DMS53 treated with DMSO at 0.1 percent for 48 hours (cell line): ENCODE measurements around the gene CLPX.
"Not testable (repeated sequence)": the region's sequence is repeated elsewhere in the genome, so short reads cannot be mapped to it uniquely, and the experiment has no call there.

Experiments
- DNase-seq: peaks from one replicate; lab custom pipeline; 2025; ENCODE audit not compliant: unreplicated experiment; lab: John Stamatoyannopoulos, UW

CLPX gene

DNA sequence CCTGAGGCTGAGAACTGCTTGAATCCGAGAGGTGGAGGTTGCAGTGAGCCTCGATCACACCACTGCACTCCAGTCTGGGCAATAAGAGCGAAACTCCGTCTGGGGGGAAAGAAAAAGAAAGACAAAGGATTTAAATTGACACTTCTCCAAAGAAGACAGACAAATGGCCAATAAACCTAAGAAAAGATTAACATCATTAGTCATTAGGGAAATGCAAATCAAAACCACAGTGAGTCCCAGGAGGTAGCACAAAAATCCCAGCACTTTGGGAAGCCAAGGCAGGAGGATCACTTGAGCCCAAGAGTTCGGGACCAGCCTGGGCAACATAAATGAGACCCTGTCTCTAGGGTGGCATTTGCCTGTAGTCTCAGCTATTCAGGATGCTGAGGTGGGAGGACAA lies 12.6 kb downstream of the CLPX start:
- no peak for DNase-seq

DNA sequence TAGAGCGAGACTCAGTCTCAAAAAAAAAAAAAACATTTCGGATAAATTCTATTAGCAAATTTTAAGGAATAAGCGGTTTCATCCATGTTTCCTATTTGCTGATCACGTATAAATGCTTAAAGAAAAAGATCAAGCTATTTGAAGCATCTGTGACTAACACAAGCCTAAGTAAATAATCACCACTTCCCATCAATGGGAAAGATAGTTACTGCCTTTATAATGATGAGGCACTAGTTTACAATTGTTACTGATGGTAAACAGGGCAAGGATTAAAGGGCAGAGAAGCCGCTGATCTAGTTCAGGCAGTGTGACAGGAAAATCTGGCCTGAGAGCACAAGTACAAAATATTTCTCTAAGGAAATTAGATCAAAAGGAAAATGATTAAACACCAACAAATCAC lies 13.7 kb downstream of the CLPX start:
- peak; percentile 34 for DNase-seq

DNA sequence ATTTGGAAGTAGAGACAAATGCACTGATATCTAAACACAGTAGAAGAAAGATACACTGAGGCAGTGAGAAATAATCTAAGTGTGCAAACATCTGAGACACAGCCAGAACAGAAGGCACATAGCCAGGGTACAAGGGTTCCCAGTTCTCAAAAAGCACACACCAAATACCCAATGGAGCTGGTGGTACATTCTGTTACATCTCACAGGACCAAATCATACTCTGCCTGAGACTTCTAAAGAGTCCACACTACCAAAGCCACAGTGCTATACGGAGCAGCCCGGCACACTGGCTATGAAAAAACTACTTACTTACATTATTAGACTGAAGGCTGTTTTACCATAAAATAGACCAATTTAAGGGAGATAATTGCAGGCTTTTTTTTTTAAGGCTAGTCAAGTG lies 19.3 kb downstream of the CLPX start:
- no peak for DNase-seq

- DNase-seq: no peak
These were observed 21.0 kb downstream of the CLPX start for GRCh38 chr15:65164139-65164538.

DNA sequence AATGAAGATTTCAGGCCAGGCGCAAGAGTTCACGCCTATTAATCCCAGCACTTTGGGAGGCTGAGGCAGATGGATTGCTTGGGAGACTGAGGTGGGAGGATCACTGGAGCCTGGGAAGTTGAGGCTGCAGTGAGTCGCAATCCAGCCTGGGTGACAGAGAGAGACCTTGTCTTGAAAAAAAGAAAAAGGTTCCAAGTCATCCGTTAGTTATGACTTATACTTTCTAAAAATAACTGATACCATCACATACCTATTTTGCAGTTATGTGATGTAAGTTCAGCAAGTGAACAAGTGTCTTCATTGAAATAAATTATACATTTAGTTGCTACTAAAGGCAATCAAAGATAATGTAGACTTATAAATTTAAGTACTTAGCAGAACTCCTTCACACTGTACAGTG lies 22.1 kb downstream of the CLPX start:
- DNase-seq: no peak

DNA sequence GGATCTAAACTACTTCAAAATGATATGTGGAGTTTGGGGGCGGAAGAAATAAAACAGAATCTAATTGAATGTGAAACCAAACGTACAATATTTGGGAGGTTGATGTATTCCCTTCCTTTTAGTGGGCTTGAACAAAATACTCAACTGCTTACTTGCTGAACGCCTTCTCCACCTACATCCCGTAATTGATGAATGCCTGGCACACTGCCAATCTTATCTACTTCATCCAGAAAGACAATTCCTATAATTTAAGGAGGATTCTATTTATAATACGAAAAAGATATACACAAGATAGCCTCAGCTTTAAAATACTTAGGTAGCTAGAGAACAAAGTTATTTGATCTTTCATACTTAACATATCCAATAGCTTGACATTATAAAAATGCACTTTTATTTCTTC lies 28.4 kb downstream of the CLPX start:
- DNase-seq: no peak

DNA sequence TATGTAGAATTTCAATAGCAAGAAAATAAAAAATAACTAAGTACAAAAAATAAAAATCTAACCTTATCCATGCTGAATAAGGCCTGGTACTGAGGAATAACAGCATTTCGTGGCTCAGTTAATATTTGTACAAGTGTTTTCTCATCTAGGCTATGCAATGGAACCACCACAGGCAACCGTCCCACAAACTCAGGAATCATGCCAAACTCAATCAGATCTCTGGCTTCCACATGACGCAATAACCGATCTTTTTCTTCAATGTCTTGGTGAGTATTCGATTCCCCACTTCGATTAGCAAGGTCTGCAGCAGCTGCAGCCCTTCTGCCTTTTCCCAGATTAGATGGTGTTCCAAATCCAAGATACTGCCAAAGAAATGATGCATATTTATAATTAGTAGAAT lies 30.4 kb downstream of the CLPX start:
- no peak for DNase-seq

DNA sequence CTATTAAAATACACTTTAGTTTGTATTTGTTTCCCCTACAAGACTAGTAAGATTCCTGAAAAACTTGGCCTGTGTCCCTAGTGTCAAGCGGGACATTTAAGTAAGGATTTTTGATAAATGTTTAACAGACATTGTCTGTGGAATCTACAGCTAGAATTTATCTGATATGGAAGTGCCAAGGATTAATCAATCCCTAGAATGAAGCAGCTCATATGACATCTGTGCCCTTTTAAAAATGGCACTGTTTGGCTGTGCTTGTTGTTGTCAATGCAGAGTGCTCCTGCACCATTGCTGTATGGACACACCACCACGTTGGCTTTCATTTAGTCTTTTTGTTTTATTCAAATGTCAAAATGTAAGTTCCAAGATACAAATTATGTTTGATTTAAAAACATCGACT lies 37.2 kb downstream of the CLPX start:
- no peak for DNase-seq

- DNase-seq: no peak
These were observed 38.7 kb downstream of the CLPX start for GRCh38 chr15:65146438-65146837.

GRCh38 chr15:65138631-65139030 lies 46.5 kb downstream of the CLPX start:
- DNase-seq: not testable (repeated sequence)

DNA sequence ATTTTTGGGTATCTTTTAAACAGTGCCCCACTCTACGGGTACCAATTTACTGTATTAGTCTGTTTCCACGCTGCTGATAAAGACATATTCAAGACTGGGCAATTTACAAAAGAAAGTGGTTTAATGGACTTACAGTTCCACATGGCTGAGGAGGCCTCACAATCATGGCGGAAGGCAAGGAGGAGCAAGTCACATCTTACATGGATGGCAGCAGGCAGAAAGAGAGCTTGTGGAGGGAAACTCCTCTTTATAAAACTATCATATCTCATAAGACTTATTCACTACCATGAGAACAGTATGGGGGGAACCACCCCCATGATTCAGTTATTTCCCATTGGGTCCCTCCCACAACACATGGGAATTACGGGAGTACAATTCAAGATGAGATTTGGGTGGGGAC lies 47.2 kb downstream of the CLPX start:
- not testable (repeated sequence) for DNase-seq

GRCh38 chr15:65137089-65137488 lies 48.1 kb downstream of the CLPX start:
- DNase-seq: not testable (repeated sequence)

DNA sequence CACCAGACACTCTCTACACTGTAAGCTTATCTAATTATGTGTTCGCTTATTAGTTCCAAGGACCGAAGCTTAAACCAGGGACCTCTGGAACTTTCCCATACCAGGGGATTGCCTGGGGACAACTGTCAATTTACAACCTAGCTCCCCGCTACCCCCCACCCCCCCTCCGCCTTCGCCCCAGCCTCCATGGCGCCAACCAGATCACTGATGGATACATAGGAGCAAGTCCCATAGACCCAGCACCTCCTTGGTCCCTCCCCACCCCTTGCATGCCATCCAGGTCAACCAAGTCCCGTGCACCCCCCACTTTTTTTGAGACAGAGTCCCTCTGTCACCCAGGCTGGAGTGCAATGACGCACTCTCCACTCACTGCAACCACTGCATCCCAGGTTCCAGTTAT lies 50.6 kb downstream of the CLPX start:
- DNase-seq: no peak

GRCh38 chr15:65133548-65134200 lies 51.5 kb downstream of the CLPX start, which contains the start of gene PDCD7:
Gene PDCD7 (minus strand): TSS chr15:65133808. CDS start chr15:65133781, 27 bp downstream.
- DNase-seq: peak; percentile 68

- DNase-seq: no peak
These were observed 52.1 kb downstream of the CLPX start for GRCh38 chr15:65132878-65133547.

DNA sequence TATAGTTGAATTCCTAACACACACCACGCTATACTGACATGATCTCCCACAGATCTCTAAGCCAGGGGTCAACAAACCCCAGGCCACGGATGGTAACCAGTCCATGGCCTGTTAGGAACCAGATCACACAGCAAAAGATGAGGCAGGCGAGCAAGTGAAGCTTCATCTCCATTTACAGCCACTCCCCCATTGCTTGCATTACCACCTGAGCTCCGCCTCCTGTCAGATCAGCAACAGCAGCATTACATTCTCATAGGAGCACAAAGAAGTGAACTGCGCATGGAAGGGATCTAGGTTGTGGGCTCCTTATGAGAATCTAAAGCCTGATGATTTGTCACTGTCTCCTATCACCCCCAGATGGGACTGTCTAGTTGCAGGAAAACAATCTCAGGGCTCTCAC lies 54.2 kb downstream of the CLPX start:
- DNase-seq: no peak

DNA sequence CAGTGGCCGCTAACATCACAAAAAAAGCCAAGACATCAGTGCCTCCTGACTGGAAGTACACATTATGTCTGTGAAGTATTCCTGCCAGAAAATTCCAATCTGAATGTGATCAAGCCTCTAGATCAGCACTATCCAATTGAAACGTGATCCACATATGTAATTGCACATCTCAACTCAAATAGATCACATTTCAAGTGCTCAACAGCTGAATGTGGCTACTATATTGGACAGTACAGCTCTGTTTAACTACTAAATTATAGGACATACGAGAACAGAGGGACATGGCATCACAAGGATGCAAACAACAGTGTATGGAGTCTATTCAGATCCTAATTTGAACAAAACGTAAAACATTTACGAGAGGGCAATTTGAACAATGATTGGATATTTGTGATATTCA lies 69.6 kb downstream of the CLPX start:
- DNase-seq: no peak

DNA sequence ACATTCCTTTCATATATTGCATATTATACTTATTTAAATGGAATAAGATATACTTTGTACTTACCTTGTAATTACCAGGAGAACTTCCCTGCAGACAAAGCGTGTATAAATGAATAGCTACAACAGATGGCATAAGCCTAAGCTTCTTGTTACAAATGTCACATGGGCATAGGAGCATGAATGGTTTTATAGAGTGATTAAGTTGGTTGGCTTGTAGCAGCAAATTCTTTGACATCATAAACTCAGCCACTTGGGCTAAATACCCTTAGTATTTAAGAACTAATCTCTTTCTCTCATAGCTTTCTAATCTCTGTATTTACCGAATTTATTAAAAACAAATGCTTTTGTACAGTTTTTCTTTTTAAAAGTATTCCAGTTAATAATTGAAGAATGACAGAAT lies 70.1 kb downstream of the CLPX start, which contains the start of gene UBAP1L:
UBAP1L (minus strand) TSS at position 115 of the 400 bp plus-strand sequence. CDS start 8,985 bp downstream, outside the sequence.
- no peak for DNase-seq

- DNase-seq: no peak
These were observed 74.4 kb downstream of the CLPX start for GRCh38 chr15:65110676-65111292.

DNA sequence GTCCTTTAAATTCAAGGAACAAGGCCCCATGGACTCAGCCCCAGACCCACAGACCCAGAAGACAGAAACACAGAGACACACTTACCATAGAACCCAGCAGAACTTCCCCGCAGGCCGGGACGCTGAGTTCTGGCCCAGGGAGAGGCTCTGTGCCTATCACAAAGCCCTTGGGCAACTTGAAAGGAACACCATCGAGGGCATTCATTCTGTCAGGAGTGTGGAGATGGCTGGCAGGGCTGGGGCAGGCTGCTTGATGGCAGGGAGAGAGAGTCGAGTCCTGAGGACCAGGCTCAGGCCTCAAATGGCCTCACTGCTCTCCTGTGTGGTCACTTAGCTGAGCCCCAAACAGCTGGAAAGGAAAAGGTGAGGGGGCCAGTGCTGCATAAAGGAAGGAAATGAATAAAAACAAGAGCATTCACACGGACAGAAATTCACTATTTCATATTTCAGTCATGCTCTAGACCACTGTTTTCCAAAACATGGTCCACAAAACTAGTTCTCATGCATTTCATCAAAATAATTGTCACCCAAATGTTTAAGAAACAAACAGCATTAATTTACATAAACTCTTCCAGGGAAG lies 79.0 kb downstream of the CLPX start:
- no peak for DNase-seq

DNA sequence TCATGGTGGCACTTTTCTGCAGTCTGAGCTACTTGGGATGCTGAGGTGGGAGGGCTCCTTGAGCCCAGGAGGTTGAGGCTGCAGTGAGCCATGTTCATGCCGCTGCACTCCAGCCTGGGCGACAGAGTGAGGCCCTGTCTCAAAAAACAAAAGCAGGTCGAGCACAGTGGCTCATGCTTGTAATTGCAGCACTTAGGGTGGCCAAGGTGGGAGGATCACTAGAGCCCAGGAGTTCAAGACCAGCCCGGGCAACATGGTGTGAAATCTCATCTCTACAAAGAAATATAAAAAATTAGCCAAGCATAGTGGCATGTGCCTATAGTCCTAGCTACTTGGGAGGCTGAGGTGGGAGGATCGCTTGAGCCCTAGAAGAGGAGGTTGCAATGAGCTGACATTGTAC lies 80.1 kb downstream of the CLPX start:
- DNase-seq: no peak

DNA sequence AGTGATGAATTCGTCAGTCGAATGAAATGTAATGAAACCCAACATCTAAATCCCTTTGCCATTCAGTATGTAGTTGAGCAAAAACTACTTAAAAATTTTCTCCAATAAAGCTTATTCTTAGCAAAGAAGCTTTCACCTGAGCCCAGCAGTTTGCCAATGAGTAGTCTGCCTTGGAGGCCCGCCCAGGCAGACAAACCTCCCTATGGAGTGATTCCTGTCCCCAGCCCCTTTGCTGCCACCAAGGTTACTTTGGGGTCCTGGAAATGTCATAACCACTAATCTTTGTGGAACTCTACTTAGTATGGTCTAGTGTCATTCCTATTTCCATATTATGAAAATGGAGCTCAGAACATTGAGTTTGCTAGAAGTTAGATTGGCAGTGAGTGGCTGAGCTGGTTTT lies 82.2 kb downstream of the CLPX start:
- no peak for DNase-seq
